Endothelial cell (in vitro differentiated cells): ENCODE measurements around the gene FAM53C. TPM values are rescaled to one million over a fixed set of nuclear protein-coding genes. Genes with fewer than 3 reads are reported as not detected.

Source experiments
- DNase-seq: peaks from one replicate; pipeline ENCODE4 v3.0.0; 2021; ENCODE audit warnings: low spot score
- H3K27ac Mint-ChIP-seq: one replicate; pipeline ENCODE4 v1.8.0; 2021; ENCODE audit warnings: mixed read lengths, inconsistent platforms; ENCODE audit not compliant: unreplicated experiment
- H3K27me3 Mint-ChIP-seq: one replicate; pipeline ENCODE4 v1.8.0; 2021; ENCODE audit warnings: mild to moderate bottlenecking, moderate library complexity, mixed read lengths, inconsistent platforms; ENCODE audit not compliant: unreplicated experiment
- H3K36me3 Mint-ChIP-seq: one replicate; pipeline ENCODE4 v1.8.0; 2021; ENCODE audit warnings: mild to moderate bottlenecking, low read depth, mixed read lengths, inconsistent platforms; ENCODE audit not compliant: unreplicated experiment
- H3K4me1 Mint-ChIP-seq: one replicate; pipeline ENCODE4 v1.8.0; 2021; ENCODE audit warnings: mild to moderate bottlenecking, mixed read lengths, inconsistent platforms; ENCODE audit not compliant: unreplicated experiment
- H3K4me3 Mint-ChIP-seq: one replicate; pipeline ENCODE4 v1.8.0; 2021; ENCODE audit warnings: mild to moderate bottlenecking, mixed read lengths, inconsistent platforms; ENCODE audit not compliant: unreplicated experiment
- H3K9me3 Mint-ChIP-seq: one replicate; pipeline ENCODE4 v1.8.0; 2021; ENCODE audit warnings: mixed read lengths, inconsistent platforms; ENCODE audit not compliant: unreplicated experiment
- total RNA-seq: library from RNA; stranded (reverse); fragmentation: NEBNext Ultra II Directional; extraction: Animal tissue kit (Norgen Biotek cat#: 25700); gene quantifications from one replicate; pipeline ENCODE4 v1.2.1, GENCODE V29; 2021; ENCODE audit not compliant: unreplicated experiment
- TF ChIP-seq, protein P1 (sequence below): fragments of 200-600 bp; sonication (generic); IDR thresholded peaks from one replicate; pipeline ENCODE4 v1.5.0; 2021; ENCODE audit warnings: antibody characterized with exemption; ENCODE audit not compliant: unreplicated experiment

FAM53C gene
- total RNA-seq, 1 donor from 2014 or later: 49.5 TPM

- Mint-ChIP-seq H3K9me3 (no peaks in the 10 kb centered on the region), H3K27ac (no peak overlapping the region), H3K36me3 (peaks cover 47% of the 10 kb centered on the region), H3K4me3 (peak overlapping the region; percentile 73), H3K4me1 (peaks cover 13% of the 10 kb centered on the region), H3K27me3 (peaks cover 5% of the 10 kb centered on the region)
- DNase-seq: no peak
- TF ChIP-seq, protein P1, sequence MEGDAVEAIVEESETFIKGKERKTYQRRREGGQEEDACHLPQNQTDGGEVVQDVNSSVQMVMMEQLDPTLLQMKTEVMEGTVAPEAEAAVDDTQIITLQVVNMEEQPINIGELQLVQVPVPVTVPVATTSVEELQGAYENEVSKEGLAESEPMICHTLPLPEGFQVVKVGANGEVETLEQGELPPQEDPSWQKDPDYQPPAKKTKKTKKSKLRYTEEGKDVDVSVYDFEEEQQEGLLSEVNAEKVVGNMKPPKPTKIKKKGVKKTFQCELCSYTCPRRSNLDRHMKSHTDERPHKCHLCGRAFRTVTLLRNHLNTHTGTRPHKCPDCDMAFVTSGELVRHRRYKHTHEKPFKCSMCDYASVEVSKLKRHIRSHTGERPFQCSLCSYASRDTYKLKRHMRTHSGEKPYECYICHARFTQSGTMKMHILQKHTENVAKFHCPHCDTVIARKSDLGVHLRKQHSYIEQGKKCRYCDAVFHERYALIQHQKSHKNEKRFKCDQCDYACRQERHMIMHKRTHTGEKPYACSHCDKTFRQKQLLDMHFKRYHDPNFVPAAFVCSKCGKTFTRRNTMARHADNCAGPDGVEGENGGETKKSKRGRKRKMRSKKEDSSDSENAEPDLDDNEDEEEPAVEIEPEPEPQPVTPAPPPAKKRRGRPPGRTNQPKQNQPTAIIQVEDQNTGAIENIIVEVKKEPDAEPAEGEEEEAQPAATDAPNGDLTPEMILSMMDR: no peak
Measured at GRCh38 chr5:138344887-138345622, 7.0 kb downstream of the FAM53C start.

DNA sequence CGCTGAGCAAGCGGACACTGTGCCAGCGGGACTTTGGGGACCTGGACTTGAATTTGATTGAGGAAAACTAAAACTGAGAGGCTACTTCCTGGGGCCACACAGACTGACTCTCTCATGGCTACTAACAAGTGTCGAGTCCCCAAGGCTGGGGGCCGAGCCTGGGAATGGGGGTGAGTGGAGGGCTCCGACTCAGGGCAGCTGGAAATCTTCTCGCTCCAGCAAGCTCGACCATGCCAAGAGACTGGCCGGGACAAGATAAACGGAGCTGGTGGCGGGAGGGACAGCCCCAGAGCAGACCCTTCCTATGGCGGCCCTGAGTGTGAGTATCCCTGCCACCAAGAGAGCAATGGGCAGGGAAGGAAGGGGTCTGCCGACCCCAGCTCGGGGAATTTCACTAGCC is 8.8 kb downstream of the FAM53C start:
- Mint-ChIP-seq H3K9me3 (no peaks in the 10 kb centered on the region), H3K4me1 (peaks cover under 1% of the 10 kb centered on the region), H3K27me3 (peaks cover 9% of the 10 kb centered on the region), H3K36me3 (peaks cover 45% of the 10 kb centered on the region), H3K4me3 (no peak overlapping the region), H3K27ac (no peak overlapping the region)
- TF ChIP-seq, protein P1: no peak
- DNase-seq: no peak

DNA sequence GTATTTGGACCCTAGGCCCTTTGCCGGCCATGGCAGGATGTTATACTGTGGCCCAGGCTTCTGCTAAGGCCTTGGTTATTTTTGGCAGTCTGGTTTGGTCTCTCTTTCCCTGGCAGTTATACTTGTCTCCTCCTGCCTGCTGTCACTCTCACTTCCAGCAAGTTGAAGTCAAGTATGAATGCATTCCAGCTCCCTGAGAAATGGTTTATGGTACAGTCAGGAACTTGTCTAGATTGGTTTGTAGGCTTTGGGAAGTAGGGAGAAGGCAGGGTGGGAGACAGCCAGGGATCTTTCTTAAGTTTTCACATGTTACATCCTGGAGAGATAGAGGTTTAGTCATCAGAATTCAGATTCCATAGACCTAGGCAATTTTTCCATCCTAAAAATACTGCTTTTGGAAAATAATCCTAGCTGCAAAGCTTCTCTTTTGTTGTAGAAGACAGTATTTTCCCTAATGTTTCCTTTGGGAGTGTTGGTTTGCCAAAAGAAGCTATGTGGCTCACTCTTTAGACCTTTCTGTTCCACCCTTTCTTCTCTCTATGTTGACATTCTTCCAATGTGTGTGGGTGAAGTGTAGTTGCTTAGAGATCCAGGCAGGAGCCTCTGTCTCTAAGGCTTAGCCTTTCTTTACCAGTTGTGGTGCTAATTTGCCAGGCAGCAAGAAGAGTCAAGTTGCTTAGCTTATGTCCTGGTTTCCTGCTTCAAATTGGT is 11.9 kb downstream of the FAM53C start:
- peak overlapping the region; percentile 60 for H3K4me3 Mint-ChIP-seq
- peaks cover 19% of the 10 kb centered on the region for H3K27me3 Mint-ChIP-seq
- H3K9me3 Mint-ChIP-seq: no peaks in the 10 kb centered on the region
- H3K36me3 Mint-ChIP-seq: peaks cover 39% of the 10 kb centered on the region
- DNase-seq: no peak
- TF ChIP-seq, protein P1: no peak
- H3K27ac Mint-ChIP-seq: no peak overlapping the region
- H3K4me1 Mint-ChIP-seq: peaks cover 17% of the 10 kb centered on the region

GRCh38 chr5:138350563-138350890 is 12.5 kb downstream of the FAM53C start:
- Mint-ChIP-seq H3K4me1 (peaks cover 20% of the 10 kb centered on the region), H3K36me3 (peaks cover 38% of the 10 kb centered on the region), H3K27ac (peak overlapping the region; percentile 53), H3K27me3 (peaks cover 19% of the 10 kb centered on the region), H3K9me3 (no peaks in the 10 kb centered on the region), H3K4me3 (peak overlapping the region; percentile 60)
- TF ChIP-seq, protein P1: no peak
- no peak for DNase-seq

DNA sequence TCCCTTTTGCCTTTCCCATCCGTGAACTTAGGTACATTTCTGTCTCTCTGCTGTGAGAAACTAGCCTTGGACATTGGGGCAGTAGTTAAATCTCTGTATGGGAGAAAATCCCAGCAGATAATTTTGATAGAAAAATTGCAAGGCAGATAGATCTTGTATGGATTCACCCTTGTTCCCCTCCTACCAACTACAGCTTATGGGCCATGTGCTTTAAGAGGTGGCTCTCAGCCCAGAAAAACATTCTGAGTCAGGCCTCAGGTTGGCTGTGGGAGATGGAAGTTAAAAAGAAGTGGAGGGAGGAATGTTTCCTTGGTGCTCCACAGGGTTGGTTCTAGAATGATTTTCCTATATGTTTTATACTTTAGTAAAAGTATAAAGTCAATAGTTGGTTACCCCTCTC is 13.0 kb downstream of the FAM53C start:
- no peak for DNase-seq
- H3K4me1 Mint-ChIP-seq: peaks cover 20% of the 10 kb centered on the region
- H3K9me3 Mint-ChIP-seq: no peaks in the 10 kb centered on the region
- H3K4me3 Mint-ChIP-seq: peak overlapping the region; percentile 60
- H3K36me3 Mint-ChIP-seq: peaks cover 33% of the 10 kb centered on the region
- H3K27me3 Mint-ChIP-seq: peaks cover 19% of the 10 kb centered on the region
- TF ChIP-seq, protein P1: no peak
- no peak overlapping the region for H3K27ac Mint-ChIP-seq
